HTERT RPE-1 (cell line): Measurements from ENCODE around the gene RGS6.

ENCODE experiments used
- in situ Hi-C: fragments of 300-500 bp; cut with MboI; formaldehyde crosslinking; loops from 4 replicates; pipeline ENCODE4 v1.14.3; 2020; ENCODE audit warnings: low sequenced_read_pairs

RGS6 gene

DNA sequence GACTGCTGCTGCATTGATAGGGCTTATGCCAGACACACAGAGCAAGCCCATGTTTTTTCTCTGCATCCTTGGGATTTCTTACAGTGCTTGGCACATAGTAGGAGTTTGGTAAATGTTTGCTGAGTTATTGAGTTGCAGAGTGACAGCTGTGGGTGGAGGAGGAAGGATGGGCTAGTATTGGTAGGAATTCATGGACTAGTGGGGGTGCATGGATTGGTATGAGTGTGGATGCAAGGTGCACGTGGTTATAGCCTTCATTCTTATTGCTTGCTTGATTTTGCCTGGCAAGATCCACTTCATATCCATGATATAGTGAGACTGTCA is 11.4 kb downstream of the RGS6 start:
- in situ Hi-C loops: no loop called here

DNA sequence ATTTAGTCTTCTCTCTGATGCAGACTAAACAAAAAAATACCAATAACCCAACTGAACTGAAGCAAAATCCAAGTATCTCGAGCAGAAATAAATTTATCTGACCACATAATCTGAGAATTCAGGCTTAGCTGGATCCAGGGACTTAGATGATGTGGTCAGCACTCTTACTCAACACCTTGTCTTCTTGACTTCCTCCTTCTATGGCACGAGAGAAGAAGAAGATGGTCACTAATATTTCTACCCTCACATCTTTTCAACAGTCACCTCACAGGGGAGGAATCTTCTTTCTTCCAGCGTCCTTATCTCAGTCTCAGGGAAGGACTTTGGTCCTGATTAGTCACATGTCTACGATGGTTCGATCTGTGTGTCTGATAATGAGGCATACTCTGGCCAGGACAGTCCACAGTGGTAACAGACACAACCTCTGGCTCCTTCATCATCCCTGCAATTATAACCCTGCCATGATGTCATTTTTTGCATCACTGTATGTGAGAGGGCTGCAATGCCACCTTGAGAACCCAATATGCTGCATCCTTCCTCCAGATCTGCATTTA is 15.8 kb downstream of the RGS6 start:
- in situ Hi-C loops: no loop called here

DNA sequence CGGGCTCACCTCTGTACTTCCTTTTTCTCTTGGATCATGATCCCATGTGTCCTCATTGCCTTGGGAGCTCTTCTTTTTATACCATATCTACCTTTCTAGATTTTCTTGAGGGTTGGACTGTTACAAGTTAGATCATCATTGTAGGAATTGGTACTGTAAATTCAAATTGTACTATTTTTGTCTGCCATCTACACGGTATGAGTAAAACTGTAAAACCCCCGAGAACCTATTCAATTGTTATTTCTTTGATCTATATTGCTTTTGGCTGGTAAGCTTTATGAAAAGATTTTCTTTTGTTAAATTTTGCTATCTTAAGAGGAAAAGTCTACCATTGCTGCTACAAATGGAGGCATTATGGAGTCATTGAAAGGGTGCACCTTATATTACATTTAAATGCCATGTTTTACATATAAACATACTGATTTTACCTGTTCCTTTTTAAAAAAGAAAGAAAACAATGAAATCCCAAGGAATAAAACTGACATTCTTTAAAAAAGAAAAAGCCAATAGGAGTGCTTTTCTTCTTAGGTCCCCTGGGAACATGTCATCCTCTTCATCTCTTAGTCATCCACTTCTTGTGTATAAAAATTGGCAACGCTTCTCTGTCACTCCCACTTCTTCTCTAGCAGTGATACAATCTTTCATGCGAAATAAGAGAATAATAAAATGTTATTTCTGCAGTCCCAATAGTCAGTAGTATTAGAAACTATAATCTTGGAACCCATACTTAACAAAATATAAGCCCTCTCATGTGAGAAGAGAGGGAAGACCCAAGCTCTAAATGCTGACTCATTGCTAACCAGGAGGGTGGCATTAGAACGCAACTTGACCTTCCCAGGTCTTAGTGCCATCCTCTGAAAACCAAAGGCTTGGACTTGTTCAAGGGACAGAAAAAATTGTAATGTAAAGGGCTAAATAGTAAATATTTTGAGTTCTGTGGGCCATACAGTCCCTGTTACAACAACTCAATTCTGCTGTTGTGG is 20.4 kb downstream of the RGS6 start:
- in situ Hi-C loops: no loop called here

DNA sequence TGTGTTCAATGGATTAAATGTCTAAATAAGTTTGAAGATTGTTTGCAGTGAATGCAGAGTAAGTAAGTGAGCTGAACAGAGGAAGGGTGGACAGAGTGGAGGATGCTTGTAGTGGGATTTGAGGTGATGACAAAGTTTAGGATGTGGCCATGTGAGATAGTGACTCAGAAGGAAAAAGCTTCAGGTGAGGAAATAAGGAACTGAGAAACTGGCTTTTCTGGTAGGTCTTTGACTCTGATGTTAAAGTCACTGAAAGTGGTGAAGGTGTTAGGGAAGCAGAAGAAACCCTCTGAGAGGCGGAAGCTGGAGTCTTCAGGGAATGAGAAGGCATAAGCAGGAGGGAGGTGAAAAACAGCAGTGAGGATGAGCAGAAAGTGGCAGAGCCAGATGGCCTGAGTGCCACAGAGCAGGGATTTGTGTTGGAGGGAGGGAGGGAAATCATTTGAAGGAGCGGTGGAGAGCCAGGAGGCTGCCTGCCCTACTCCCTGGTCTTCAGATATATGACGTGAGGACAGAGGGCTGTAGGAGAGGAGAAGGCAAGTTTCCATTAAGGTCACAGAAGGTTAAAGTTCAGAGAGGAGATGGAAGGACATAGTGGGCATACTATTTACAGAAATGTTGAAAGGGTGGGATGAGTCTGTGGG is 24.8 kb downstream of the RGS6 start:
- in situ Hi-C loops: no loop called here

DNA sequence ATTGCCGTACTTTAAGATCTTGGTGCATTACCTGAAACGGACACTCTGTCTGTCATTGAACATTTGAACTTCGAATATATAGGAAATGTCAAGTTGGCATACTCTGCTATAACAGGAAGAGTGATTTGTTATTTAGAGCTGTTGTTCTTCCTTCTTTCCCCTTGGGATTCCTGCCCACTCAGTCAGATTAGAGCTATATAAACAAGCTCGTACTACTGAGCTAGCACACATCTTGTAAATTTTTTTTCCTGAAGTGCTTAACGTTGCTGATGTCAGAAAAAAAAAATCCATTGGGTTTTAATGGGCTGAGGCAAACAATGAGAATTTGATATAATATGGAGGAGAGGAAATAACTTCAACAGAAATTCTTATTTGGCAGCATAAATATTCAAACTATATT is 26.8 kb downstream of the RGS6 start:
- in situ Hi-C loops: no loop called here

DNA sequence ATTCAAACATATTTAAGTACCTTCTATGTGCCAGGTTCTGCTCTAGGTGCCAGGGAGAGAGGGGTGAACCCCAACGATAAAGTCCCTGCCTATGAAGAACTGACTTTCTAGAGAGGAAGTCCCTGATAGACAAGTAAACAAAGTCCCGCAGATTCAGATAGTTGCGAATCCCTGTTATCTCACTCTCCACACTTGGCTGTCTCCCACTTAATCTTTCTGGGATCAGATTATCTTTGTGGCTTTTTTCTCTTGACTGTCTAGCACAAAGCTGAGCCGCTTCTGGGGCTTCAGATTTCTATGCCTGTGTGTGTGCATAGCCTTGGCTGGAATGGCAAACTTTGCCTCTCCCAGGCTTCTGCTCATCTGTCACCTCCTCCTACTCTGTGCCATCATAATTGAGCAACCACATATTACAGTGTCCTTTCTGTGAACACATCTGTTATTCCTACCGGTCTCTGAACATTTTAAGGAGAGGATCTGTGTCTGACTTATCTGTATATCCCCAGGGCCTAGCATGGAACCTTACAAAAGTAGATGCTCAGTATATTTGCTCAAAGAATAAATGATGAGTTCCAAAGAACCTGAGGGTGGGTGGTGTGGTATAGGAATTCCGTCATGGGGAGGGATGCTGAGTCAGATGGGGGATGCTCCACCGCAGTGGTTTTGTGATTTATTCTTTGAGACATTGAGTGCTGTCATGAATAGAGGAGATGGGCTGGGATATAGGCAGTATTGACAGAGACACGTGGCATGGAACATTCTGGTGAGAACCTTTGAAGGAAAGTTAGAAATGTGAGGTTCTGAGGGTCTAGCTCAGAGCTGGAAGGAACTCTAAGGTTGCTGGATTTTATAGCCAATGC is 28.5 kb downstream of the RGS6 start:
- in situ Hi-C loops: no loop called here

DNA sequence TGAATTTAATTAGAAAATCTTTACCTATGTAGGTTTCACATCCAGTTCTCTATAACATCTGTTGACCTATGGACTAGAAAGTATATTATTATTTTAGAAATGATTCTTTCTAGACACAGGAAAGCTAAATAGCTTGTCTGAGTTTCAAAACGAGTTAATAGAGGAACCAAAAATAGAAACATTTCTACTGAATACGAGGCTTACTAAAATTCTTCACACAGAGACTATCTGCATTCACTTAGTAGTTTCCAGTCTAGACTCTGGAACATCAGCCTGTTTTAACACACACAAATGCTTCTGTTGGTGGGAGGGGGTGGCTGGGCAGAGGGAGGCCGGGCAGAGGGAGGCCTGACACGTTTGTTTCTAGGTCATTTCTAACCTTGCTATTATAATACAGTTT is 29.7 kb downstream of the RGS6 start:
- in situ Hi-C loops: no loop called here

DNA sequence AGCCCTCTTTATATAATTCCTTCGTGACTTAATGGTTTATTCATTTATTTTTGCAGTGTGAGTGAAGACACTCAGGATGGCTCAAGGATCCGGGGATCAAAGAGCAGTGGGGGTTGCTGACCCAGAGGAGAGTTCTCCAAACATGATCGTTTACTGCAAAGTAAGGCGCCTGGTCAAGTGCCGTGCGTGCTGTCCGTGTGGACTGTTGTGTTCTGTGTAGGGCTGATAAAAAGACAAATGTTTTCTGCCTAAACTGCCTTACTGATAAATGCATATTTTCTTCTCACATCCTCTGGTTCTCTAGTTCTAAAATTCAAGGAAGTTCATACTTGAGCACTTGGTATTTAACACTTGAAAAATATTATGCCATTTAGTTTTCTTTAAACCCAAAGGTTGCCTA is 32.5 kb downstream of the RGS6 start:
- in situ Hi-C loops: no loop called here

DNA sequence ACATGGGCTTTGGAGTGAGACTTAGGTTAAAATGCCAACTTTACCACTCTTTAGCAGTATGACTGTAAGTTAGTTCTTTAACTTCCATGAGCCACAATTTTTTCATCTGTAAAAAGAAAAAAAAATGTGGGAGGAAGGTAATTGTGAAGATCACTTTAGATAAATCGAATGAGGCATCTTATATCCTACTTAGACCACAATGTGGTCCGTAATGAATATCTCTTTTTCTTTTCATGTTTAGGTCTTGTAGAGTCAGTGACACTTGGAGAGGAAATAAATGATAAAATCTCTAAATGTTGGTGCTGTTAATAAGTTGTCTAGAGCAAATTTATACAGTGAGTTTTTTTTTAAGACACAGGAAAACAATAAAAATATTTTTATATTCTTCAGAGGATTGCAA is 34.3 kb downstream of the RGS6 start:
- in situ Hi-C loops: no loop called here

DNA sequence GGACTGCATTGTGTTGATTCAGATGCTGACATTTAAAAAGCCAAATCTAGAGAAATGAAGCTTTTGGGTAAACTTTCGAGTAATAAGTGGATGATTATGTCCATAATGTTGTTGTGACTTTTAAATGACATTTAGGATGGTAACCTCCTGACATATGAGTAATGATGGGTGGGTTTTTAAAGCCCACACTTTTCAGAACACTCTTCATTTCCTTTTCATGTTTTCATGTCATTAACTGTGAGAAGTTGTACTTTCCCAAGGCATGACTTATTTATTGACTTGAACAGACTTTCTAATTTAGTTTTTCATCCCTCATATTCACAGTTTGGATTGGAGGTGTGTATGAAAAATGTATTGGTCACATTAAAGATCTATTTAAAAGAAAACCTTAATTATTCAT is 35.5 kb downstream of the RGS6 start:
- in situ Hi-C loops: no loop called here

DNA sequence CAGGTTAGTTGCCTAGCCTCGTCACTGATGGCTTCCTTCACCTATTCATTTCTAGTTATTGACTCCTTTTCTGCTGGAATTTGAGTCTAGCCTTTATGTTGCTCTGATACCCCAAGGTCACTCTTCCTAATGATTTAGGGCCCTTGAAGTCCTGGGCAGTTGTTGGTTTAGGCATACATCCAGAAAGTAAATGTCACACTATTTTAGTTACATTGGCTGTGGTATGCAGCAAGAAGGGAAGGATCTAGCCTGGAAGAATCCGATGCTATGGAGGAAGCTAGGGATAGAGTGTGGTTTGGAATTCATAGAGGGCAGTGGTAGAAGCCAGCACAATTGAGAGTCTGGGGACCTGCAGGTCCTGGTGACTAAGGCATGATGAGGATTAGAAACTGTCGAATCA is 38.0 kb downstream of the RGS6 start:
- in situ Hi-C loops: no loop called here

DNA sequence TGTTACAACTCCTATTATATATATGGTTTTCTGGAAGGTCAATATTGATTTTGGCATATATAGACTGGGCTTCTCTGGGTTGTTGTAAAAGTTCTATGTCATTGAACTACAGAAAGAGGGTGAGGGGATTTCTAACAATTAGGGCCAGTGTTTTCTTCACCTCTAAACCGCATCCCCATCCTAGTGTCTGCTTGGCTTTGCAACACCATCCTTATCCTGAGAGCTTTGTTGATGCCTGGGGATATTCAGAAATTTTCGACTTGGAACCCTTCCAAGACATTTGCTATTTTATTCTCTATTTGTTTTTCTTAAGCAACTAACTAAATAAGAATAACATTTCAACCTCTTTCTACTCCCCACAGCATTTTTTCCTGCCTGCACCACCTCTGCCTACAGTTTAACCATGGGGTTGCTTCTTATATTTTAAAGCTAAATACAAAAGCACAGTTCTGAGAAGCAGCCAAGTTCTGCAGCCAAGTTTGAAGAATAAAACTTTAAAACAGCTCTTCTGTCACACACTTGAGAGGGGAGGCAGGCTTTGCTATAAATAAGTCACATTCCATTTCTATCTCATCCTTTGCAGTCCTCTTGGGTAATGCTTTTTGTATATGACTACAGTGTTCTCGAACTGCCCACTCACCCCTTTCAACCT is 53.4 kb downstream of the RGS6 start:
- in situ Hi-C loops: no loop called here

DNA sequence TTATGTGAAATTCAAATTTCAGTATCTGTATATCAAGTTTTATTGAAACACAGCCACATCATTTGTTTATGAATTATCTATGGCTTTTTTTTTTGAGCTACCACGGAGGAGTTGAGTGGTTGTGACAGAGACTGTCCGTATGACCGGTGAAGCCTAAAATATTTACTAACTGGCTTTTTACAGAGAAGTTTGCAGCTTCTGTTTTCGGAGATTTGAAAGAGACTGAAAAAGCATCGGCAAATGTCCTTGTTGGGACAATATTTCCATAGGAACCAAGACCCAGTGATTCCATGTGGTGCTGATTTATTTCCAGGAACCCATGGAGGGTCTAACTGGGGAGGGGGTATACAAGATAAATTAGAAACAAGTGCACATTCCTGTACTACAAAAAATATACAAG is 56.2 kb downstream of the RGS6 start:
- in situ Hi-C loops: no loop called here

DNA sequence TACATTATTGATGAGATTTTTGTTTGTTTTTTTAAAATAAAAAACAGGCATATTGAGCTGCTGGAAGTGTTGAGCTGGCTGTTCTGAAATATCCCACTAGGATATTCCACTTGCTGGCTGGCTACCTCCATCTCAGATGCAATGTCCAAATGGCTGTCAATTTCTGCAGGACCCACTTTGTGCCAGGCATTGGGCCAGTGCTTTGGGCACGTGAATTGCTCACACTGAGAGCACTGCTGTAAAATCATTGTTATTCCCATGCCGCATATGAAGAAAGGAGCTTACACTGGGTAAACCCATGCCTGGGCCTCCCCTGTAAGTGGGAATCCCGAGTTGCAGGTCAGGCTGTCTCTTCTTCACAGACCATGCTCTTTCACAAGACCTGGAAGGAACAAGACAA is 56.7 kb downstream of the RGS6 start:
- in situ Hi-C loops: no loop called here

DNA sequence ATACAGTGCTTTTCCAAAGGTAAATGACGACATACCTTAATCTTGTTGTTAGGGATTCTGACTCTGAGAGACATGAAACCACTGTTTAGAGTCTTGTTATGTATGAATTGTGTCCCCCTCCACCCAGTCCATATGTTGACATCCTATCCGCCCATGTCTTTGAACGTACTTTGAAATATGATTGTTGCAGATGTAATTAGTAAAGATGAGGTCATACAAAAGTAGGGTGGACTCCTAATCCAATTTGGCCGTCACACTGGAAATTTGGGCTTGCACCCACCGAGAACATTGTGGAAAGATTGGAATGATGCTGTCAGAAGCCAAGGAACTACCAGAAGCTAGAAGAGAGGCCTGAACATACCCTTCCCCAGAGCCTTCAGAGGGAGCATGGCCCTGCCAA is 62.2 kb downstream of the RGS6 start:
- in situ Hi-C loops: no loop called here

DNA sequence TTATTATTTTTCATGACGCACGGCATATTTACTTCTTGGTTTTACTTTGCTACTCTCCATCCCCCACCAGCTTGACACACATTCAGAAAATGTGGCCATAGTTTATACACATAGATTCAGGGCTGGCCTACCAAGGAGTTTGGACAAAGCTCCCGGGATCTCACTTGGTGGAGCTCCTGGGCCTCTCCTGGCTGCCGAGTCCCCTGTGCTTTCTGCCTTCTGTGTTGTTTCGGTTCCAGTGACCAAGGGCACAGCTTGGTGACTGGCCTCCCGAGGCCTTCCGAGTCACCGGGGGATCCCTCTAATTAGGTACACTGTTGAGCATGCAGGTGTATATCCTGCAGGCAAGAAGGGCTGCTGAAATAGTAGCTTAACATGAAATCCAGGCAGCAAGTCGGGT is 63.5 kb downstream of the RGS6 start:
- in situ Hi-C loops: no loop called here

DNA sequence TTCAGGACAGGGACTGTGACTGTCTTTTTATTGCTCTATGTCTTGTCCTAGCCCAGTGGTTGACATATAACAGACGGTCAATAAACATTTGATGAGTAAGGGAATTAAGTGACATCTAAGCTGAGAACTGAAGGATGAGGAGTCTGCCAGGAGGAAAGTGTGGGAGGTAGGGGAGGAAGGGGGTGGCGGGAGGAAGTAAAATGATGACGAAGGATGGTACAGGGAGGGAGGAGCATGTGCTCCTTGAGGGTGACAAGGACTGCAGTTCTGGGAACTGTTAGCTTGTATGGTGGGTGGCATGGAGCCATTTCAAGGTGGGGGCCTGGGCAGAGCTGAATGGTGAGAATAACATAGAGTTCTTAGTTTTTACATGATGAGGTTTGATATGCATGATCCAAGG is 64.4 kb downstream of the RGS6 start:
- in situ Hi-C loops: no loop called here

DNA sequence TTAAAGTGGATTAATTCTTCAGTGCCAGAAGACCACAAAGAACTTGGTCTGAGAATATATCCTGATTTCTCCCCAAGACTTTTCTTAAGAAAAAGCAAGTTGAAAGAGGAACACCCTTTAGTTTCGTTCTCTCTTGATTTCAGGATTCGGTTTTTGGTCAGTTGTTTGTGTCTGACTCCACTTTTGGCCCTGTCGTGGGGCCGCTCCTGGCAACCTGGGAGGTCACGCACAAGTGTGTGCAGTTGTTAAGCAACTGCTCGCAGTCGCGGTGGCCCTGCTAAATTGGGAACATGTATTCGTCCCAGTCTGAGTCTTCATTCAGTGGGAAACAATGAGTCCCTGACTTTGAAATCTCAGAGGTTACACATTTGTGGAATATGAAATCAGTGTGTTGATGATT is 68.7 kb downstream of the RGS6 start:
- in situ Hi-C loops: no loop called here

DNA sequence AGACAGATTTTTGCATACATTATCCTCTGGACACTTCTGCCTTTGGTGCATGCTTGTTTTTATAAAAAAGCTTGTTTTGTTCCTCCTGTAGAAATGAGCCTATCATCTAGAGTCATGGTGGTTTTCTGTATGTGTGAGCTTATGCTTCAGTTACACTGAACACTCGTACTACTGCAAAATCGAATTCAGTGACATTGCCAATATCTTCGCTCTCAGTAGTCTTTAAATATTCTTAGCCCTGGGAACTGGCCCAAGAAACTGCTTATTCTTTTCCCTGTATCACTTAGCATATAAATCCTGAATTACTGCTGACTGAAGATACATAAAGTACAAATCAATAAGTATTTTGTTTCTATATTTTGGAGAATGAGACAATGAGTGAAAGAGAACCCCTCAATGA is 70.5 kb downstream of the RGS6 start:
- in situ Hi-C loops: no loop called here

DNA sequence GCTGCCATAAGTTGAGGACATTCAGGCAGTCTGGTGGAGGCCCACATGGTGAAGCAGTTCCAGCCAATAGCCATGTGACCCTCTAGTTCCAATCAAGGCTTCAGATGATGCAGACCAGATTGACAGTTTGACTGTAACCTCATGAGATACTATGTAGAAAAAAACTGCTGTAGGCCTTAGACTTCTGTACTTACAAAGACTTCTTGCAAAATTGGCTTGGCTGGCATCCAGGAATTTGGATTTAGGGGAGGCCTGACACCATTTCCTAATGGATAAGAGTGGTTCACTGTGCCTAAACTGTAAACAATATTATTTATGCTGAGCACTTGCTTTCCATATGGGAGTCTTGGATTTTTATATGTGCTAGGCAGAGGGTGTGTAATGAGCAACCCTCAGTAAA is 76.4 kb downstream of the RGS6 start:
- in situ Hi-C loops: no loop called here

DNA sequence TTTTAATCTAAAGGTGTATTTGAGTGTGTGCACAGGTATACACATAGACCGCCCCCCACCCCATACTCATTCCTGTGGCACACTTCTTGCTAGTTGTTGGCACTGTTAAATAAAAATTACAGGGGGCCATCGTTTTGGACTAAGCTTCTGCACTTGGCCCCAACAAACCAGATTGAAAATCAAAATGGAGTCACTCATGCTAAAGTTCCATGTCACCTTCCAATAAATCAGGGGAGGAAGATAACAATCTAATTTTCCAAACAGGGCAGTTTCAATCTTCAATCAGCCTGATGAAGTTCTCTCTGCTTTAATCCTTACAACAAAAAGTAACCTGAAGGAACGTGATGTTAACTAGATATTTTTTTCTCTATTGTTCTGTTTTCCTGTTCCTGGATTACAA is 78.2 kb downstream of the RGS6 start:
- in situ Hi-C loops: no loop called here
